ENCODE measurements around the gene GJC1.
"Not testable (repeated sequence)": the region's sequence is repeated elsewhere in the genome, so short reads cannot be mapped to it uniquely, and the experiment has no call there.

Gene GJC1

DNA sequence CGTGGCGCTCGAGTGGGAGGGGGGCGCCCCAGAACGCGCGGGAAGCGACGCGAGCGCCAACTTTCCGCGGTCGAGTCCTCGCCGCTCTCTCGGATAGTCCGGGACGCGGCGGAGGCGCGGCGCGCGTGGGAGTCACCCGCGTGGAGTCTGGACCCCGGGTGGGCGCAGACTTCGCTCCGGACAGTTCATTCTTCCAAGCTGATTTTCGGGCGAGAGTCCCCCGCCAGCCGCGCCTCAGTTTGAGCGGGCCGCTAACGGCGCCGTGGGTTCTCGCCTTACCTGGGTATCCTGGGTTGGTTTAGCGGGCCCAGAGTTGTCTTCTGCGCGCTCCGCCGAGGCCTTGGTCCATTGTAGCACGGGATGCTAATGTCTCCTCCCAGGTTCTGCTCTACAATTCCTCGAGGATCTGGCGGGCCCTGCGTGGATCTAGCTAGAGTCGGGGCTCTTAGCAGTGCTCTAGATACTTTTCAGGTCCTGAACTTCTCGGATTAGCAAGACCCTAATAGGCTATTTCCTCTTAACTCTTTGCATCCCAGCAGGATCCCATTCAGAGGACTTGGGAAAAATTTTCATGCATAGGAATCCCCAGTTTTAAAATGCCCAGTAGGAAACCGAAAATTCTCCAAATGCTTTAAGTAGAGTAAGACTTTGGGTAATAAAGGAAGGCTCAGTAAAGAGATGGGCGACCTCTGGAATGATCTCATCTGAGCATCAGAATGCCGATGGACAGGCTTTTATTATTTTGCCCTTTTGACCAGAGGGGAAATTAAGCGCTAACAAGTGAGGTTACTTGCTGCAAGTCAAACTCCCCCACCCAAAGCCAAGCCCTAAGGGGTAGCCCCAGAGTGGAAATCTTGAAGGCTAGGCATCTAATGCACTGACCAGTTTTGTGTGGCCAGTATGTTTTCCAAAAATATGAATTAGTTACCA, 537 bp upstream of the GJC1 start:
- Histone ChIP-seq H3K4me3 (ENCODE audit: low read depth, low read length) (peak overlapping the region; percentile 95), H3K27ac (peak overlapping the region; percentile 90), H3K27me3 (ENCODE audit: insufficient read depth, low read depth, severe bottlenecking) (no peaks in the 10 kb centered on the region), H3K36me3 (peaks cover 20% of the 10 kb centered on the region), H3K9me3 (ENCODE audit: severe bottlenecking) (no peaks in the 10 kb centered on the region)
- TF ChIP-seq, protein P1, sequence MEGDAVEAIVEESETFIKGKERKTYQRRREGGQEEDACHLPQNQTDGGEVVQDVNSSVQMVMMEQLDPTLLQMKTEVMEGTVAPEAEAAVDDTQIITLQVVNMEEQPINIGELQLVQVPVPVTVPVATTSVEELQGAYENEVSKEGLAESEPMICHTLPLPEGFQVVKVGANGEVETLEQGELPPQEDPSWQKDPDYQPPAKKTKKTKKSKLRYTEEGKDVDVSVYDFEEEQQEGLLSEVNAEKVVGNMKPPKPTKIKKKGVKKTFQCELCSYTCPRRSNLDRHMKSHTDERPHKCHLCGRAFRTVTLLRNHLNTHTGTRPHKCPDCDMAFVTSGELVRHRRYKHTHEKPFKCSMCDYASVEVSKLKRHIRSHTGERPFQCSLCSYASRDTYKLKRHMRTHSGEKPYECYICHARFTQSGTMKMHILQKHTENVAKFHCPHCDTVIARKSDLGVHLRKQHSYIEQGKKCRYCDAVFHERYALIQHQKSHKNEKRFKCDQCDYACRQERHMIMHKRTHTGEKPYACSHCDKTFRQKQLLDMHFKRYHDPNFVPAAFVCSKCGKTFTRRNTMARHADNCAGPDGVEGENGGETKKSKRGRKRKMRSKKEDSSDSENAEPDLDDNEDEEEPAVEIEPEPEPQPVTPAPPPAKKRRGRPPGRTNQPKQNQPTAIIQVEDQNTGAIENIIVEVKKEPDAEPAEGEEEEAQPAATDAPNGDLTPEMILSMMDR (IDR thresholded peaks at IDR 0.05; ENCODE audit: low read depth, low read length): no peak
- peak; percentile 59 for DNase-seq

DNA sequence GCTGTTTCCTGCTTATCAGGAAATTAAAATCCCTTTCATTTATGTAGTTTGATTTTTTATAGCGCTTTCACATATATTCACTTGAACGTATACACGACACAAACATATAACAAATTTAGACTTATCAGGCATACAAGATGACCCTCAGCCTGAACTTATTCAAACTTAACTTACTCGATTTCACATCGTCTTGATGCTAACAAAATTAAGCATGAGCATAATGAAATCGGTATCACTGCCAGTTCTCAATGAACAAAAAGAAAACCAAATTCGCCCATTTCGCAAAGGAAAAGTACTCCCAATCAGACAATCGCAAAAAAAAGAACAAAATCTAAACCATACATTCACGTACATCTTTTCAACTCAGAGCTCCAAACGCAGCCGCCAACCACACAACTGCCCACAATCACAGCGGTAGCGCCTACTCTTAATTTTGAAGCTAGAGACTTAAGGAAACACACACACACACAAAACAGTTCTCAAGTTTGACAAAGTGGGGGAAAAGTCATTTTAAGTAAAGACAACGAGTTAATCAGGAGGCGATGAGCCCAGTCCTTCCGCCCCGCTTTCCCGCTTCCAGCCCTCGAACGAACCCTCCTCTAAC, 1.1 kb downstream of the GJC1 start:
- Histone ChIP-seq H3K27ac (peak overlapping the region; percentile 90), H3K4me3 (ENCODE audit: low read depth, low read length) (peak overlapping the region; percentile 95), H3K27me3 (ENCODE audit: insufficient read depth, low read depth, severe bottlenecking) (no peaks in the 10 kb centered on the region), H3K36me3 (peaks cover 27% of the 10 kb centered on the region), H3K9me3 (ENCODE audit: severe bottlenecking) (no peaks in the 10 kb centered on the region)
- TF ChIP-seq, protein P1 (IDR thresholded peaks at IDR 0.05; ENCODE audit: low read depth, low read length): no peak
- no peak for DNase-seq

DNA sequence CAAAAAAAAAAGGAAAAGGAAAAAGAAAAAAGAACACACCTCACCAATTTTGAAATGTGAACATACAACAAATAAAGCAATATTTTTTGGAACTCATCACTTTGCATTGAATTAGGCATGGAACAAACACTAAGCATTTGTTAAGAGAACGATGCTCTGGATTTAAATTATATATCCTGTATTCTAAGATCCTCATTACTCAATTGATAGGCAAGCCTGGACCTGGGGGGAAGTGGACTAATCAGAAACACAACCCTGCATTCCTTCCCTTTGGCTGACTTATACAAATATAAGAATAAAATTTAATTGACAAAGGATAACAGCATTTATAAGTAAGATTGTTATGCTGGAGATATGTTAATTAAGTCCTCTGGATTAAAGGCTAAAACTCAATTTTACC, 2.2 kb downstream of the GJC1 start:
- Histone ChIP-seq H3K4me3 (ENCODE audit: low read depth, low read length) (no peak overlapping the region; the same call in 1 of the 2 replicates), H3K36me3 (peaks cover 35% of the 10 kb centered on the region), H3K9me3 (ENCODE audit: severe bottlenecking) (no peaks in the 10 kb centered on the region), H3K27me3 (ENCODE audit: insufficient read depth, low read depth, severe bottlenecking) (no peaks in the 10 kb centered on the region), H3K27ac (no peak overlapping the region)
- DNase-seq: no peak
- TF ChIP-seq, protein P1 (IDR thresholded peaks at IDR 0.05; ENCODE audit: low read depth, low read length): no peak

DNA sequence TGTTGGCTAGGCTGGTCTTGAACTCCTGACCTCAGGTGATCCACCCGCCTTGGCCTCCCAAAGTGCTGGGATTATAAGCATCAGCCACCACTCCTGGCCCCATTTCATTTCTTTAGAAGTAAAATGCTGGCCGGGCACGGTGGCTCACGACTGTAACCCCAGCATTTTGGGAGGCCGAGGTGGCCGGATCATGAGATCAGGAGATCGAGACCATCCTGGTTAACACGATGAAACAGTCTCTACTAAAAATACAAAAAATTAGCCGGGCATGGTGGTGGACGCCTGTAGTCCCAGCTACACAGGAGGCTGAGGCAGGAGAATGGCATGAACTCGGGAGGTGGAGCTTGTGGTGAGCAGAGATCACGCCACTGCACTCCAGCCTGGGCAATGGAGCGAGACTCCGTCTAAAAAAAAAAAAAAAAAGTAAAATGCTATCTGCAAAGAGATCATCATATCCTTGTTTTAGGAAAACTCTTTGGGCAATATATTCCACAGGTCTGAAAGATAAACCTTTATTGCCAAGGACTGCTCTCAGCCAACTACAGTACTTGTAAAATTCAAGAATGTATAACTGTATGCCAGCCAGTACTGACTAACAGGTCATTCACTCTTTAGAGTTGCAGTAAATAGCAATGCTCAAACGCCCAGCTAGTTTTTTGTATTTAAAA, 3.8 kb downstream of the GJC1 start:
- no peak overlapping the region for H3K4me3 ChIP-seq (ENCODE audit: low read depth, low read length)
- H3K9me3 ChIP-seq (ENCODE audit: severe bottlenecking): no peaks in the 10 kb centered on the region
- TF ChIP-seq, protein P1 (IDR thresholded peaks at IDR 0.05; ENCODE audit: low read depth, low read length): no peak
- no peak overlapping the region for H3K27ac ChIP-seq
- no peaks in the 10 kb centered on the region for H3K27me3 ChIP-seq (ENCODE audit: insufficient read depth, low read depth, severe bottlenecking)
- DNase-seq: no peak
- H3K36me3 ChIP-seq: peaks cover 46% of the 10 kb centered on the region

DNA sequence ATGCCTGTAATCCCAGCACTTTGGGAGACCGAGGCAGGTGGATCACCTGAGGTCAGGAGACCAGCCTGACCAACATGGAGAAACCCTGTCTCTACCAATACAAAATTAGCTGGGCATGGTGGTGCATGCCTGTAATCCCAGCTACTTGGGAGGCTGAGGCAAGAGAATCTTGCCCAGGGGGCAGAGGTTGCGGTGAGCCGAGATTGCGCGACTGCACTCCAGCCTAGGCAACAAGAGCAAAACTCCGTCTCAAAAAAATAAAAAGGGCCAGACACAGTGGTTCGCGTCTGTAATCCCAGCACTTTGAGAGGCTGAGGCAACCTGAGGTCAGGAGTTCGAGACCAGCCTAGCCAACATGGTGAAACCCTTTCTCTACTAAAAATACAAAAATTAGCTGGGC, 4.9 kb downstream of the GJC1 start:
- not testable (repeated sequence) for H3K4me3 ChIP-seq (ENCODE audit: low read depth, low read length); H3K27ac ChIP-seq; H3K9me3 ChIP-seq (ENCODE audit: severe bottlenecking); H3K27me3 ChIP-seq (ENCODE audit: insufficient read depth, low read depth, severe bottlenecking); DNase-seq
- peaks cover 51% of the 10 kb centered on the region for H3K36me3 ChIP-seq

DNA sequence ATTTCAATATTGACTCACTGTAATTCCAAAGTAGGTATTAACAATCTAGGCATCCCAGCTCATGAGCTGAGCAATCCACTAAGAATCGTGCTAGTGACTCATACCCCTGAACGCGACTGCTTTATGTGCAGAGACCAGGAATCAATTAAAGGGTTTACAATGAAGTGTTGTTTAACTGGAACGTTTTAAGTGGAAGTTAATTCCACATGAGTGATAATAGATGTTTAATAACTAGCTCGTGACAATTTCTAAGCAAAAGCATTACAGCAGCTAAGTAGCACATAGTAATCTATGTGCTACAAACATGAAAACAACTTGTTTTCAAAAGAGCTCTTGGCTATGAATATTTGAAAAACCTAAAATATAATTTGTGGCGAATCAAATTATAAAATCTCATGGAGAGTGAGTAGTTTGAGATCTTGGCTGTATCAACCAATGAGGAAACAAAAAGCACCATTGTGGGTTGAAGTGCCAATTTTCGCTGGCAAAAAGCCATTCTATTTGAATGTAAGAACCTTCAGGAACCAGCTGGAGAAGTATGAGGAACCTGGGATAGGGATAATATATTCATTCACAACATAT, 9.4 kb downstream of the GJC1 start:
- no peaks in the 10 kb centered on the region for H3K27me3 ChIP-seq (ENCODE audit: insufficient read depth, low read depth, severe bottlenecking)
- TF ChIP-seq, protein P1 (IDR thresholded peaks at IDR 0.05; ENCODE audit: low read depth, low read length): no peak
- H3K4me3 ChIP-seq (ENCODE audit: low read depth, low read length): no peak overlapping the region
- H3K27ac ChIP-seq: no peak overlapping the region
- no peak for DNase-seq
- H3K36me3 ChIP-seq: peaks cover 60% of the 10 kb centered on the region
- no peaks in the 10 kb centered on the region for H3K9me3 ChIP-seq (ENCODE audit: severe bottlenecking)

DNA sequence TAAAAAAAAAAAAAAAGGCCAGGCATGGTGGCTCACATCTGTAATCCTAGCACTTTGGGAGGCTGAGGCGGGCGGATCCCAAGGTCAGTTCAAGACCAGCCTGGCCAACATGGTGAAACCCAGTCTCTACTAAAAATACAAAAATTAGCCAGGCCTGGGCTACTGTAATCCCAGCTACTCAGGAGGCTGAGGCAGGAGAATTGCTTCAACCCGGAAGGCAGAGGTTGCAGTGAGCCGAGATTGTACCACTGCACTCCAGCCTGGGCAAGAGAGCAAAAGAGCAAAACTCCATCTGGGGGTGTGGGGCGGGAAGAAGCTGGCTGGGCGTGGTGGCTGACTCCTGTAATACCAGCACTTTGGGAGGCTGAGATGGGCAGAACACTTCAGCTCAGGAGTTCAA, 11.6 kb downstream of the GJC1 start:
- not testable (repeated sequence) for H3K9me3 ChIP-seq (ENCODE audit: severe bottlenecking); DNase-seq; H3K27me3 ChIP-seq (ENCODE audit: insufficient read depth, low read depth, severe bottlenecking); H3K27ac ChIP-seq; H3K4me3 ChIP-seq (ENCODE audit: low read depth, low read length)
- H3K36me3 ChIP-seq: peaks cover 70% of the 10 kb centered on the region
